Endothelial cell of hepatic sinusoid (primary cell): Measurements from ENCODE around the gene OR2A7.
"Not testable (repeated sequence)": the region's sequence is repeated elsewhere in the genome, so short reads cannot be mapped to it uniquely, and the experiment has no call there.

Experiments used
- in situ Hi-C: cut with HindIII; loops from 2 replicates; pipeline ENCODE4 v1.10.0; 2017; ENCODE audit warnings: low sequenced_read_pairs

OR2A7 gene

DNA sequence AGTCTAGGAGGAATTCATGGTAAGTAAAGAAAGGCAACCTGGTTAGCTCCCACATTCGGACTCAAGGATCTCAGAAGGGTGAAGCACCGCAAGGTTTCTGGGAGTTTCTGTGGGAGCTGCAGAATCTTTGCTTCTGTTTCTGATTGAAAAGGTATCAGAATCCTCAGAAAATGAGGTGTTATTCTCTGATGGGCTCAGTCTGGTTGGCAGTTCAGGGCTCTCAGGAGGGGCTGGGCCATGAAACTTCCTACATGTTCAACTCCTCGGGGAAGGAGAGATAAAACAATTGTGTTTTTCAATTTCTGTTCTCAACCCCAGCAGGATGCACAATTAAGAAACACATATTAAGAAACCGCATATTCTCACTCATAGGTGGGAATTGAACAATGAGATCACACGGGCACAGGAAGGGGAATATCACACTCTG lies 9.1 kb downstream of the OR2A7 start:
- in situ Hi-C loops = no loop called here

DNA sequence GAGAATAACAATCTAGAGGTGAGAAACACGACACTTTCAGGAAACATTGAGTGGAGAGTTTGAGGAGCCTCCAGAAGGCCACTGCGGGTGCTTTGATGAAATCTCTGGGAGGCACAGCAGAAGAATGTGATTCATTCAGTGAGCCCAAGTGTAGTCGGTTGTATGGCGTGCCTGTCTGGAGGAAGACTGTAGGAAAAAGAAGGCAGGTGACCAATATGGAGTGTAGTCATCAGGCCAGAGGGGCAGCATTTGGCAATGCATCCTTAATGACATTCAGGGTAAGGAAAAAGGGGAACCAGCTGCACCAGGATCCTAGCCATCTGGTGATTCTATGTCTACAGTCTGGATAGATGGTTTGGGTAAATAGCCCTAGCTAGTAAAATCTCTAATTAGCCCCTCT lies 12.3 kb downstream of the OR2A7 start:
- in situ Hi-C loops = not testable (repeated sequence)

DNA sequence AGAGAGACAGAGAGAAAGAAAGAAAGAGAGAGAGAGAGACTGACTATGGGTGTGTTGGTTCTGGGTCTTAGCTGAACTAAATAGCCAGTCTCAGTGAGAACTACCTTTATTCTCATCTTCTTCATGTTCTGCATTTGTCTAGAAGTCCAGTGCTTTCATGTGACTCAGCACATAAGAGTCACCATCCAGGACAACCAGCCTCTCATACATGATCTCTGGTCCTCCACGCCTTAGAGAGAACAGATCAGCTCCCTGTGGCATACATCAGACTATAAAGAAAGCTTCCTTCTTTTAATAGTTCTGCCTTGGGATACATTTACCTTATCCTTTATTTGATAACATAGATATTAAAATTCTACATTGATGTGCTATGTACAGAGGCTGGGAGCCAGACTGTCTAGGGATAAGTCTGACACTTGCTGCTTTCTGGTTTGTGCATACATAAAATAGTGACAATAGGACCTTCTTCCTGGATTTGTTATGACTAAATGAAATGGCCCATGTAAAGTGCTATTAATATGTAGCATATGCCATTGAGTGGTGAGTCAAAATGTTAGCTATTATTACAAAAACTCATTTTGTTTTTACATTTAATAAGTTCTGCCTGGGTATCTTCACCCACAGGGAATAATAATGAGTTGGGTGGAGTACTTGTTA lies 16.8 kb downstream of the OR2A7 start:
- in situ Hi-C loops = not testable (repeated sequence)

DNA sequence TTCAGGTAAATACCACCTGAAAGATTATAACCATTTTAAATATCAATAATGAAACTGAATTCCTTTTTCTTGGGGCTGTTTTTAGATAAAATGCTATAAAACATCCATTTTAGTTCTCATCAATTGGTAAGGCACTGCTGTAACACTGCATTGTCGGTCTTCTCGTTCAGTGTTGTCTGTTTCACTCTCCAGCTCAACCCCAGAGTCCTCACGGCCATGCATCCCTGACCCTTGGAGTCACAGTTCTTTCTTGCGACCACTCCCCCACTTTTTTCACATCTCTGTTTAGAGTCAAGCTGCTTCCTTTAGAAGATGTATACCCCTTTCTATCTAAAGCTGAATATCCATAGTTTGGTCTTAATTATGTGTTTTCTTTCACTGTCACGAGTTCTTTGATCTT lies 17.6 kb downstream of the OR2A7 start:
- in situ Hi-C loops = not testable (repeated sequence)

DNA sequence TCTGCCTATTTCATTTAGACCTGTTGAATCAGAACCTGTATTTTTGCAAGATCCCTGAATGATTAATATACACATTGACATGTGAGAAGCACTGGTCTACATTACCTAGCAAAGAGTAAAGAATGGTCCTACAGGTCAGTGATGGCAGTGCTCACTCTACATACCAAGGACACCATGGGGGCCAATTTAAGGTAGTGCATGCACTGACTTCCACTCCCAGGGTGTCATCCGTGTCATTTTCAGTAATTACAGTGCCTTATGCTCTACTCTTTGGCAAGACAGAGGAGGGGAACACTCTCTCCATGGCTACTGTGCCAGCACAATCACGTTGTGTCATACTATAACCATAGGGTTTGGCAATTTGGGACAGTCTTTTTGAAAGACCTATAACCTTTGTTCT lies 19.2 kb downstream of the OR2A7 start:
- in situ Hi-C loops = not testable (repeated sequence)

DNA sequence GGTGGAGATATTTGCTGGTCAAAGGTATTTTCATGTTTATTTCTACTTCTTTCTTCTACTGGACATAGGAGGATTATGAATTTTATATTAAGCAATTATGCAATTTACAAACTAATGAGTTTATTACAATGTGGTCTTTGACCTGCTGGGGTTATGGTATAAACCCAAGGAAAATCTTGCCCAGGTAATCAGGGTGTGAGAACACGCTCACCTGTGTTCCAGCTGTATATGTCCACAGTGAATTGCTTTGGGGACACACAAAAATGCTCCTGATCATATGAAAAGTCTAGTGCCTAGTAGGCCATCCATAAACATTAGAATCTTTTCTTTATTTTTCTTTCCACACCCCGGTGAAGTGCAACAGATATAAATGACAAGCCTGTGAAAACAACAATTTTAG lies 25.2 kb downstream of the OR2A7 start, which contains the start of gene OR2A42:
OR2A42 (minus strand) TSS at position 241 of the 400 bp plus-strand sequence. CDS start 6,762 bp downstream, outside the sequence.
- in situ Hi-C loops = not testable (repeated sequence)

DNA sequence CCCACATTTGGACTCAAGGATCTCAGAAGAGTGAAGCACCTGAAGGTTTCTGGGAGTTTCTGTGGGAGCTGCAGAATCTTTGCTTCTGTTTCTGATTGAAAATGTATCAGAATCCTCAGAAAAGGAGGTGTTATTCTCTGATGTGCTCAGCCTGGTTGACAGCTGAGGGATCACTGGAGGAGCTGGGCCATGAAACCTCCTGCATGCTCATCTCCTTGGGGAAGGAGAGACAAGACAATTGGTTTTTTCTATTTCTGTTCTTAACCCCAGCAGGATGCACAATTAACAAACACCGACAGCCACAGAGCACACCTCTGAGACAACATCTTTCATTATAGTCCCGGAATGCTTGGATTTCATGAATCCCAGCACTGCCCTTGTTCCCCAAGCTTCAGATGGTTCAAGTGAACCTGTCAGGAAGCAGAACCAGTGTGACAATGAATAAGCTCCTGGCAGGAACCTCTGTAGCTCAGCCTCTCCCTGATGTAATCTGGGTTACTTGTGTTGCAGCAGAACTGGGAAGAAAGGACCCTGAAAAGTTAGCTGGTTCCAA lies 26.0 kb downstream of the OR2A7 start:
- in situ Hi-C loops = not testable (repeated sequence)

DNA sequence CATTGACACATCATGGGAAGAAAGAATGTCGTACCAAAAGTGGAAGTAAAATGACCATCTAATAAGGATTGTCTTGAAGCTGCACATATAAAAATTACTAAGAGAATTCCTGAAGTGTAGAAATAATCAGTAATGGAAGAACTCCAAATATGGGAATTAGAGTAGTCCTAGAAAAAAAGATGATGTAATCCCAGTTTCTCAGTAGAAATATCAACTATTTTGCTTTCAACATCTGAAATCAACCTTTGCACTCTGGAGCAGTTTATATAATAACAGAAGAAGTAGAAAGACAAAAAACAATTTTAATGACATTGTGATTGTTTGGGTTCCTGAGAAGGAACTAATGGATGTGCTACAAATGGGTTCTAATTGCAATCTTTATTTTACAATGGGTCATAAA lies 31.6 kb downstream of the OR2A7 start:
- in situ Hi-C loops = not testable (repeated sequence)

DNA sequence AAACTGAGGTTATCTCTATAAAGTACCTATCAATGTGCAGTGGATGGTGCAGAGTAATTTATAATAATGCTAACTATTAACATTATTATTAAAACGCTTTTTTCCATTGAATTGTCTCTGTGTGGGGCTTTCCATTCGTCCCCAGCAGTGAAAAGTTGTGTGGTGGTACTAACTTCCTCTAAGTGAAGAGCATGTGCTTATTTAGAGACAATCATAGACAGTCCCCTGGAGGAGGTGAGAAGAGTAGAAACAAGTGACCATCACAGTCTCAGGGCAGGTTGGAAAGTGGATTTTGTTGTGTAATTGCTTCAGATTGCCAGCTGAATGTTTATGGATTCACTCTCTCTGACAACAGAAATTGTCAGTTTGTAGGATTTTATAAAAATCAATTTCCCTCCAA lies 33.6 kb downstream of the OR2A7 start:
- in situ Hi-C loops = not testable (repeated sequence)

DNA sequence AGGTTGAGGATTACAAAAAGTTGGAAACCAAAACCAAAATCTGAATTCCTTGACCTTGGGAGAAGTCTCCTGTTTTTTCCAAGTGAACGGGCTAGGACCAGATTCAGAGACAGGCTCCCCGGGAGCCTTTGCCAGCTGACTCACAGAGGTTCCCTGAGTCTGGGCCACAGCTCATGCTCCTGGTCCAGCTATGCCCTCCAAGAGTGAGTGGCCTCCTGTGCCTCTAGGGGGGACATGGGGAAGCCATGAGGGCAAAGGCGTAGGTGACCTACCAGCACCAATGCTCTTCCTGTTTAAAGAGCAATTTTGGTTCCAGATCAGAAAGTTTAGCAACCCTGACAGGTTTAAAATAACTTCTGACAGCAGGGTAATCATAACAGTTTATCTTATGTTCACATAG lies 35.8 kb downstream of the OR2A7 start:
- in situ Hi-C loops = not testable (repeated sequence)

DNA sequence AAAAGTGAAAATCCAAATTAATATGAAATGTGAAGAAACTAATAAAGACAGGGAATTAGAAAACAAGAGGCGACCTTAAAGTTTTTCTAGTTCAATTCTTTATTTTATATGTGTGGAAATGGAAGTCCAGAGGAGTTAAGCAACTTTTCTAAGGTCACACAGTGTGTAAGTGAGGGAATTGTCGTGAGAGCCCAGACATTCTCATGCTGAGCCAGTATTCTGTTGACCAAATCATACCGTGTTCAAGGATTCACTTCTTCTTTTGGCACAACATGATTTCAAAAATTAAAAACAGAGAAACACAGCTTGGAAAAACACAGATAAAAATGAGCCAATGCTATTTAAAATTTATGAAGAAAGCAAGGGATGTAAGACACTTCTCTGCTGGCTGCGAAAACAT lies 37.7 kb downstream of the OR2A7 start:
- in situ Hi-C loops = not testable (repeated sequence)

DNA sequence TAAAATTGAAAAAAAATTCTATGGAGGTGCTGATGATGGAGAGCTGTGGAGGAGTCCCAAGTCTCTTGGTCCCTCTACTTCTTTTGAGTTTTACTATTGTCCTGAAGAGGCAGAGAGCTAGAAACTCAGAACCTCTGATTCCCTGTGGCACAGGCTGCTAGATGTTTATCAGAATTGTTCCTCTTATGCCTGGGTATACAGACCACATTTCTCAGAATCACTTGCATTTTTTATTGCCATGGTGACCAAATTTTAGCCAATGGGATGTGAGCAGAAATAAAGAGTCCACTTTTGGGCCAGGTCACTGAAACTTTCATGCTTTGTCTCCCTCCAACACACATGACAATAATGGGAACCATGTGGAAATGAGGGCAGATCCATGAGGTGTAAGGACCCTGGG lies 40.9 kb downstream of the OR2A7 start:
- in situ Hi-C loops = not testable (repeated sequence)

DNA sequence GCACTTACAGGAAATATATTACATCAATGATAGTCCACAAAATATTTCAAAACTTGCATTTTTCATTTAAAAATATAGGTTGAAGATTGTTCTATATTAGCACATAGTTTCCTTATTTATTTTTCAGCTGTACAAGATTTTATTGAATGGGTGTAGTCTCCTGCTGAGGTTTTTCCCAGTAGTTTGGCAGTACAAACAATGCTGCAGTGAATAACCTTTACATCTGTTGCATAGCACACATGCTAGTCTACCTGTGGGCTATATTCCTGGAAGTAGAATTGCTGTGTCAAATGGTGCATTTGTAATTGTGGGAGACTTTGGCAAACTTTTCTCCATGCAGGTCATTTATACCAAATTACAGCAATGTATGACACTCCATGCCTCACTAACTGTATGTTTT lies 44.1 kb downstream of the OR2A7 start:
- in situ Hi-C loops = not testable (repeated sequence)

DNA sequence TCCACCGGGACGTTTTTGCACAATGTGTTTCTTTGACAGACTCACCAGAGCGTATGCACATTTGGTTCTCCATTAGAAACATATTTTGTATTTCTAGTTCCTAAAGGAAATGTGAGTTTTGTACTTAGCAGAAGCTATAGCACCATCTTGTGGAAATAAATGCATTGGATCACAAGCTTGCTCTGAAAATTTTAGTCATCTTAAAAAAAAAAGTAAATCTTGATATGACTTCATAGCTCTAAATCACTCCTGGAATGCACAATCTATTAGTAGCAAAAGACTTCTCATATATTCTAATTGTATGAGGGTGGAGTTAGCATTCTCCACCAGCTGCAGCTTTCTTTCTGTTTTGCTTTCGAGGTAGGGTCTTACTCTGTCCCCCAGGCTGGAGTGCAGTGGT lies 45.4 kb downstream of the OR2A7 start:
- in situ Hi-C loops = not testable (repeated sequence)

DNA sequence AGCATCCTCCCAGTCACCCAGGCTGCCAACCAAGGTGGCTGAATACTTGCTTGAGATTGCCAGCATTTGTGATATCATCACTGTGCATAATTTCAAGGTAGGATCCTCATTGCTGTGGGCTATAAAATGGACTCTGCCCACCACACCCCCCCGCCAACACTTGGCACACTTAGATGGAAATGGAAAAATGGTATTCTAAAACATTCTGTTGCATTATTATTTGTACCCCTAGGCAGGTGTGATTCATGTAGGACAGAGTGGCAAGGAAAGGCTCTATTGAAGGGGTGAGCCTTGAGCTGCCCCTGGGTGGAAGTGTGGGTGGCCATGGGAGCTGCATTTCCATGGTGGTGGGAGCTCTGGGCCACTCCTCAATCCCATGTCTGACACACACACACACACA lies 46.0 kb downstream of the OR2A7 start:
- in situ Hi-C loops = not testable (repeated sequence)

DNA sequence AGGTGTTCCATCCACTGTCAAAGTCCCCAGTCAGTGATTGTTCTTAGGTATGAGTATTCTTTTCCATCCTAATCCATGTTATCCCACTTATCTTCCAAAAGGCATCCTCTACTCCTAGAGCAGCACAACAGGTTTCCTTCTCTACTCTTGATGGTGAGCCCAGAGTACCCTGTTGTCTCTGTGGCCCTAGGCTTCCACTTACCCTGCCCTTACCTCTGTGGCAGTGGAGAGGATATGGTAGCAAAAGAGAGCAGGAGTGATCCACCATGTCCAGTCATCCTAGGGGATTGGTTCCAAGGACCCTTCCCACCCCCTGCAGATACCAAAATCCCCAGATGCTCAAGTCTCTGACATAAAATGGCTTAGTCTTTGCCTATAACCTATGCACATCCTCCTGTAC lies 47.4 kb downstream of the OR2A7 start:
- in situ Hi-C loops = not testable (repeated sequence)
